ENCODE measurements around the gene GJA3.

GRCh38 chr13:20126541-20127261 lies 34.2 kb downstream of the GJA3 start:
- TF ChIP-seq CTCF (conservative IDR thresholded peaks at IDR 0.05 in 1 of 2, IDR thresholded peaks at IDR 0.05 in 1 of 2; ENCODE audit: low read depth in 1 of 2, low read length in 2 of 2) (no peak), EZH2 (IDR thresholded peaks at IDR 0.05; ENCODE audit: low read length, missing control alignments) (no peak)
